Measurements from ENCODE around the gene AHSA1.

- TF ChIP-seq POLR2A (IDR thresholded peaks at IDR 0.05) (peak; percentile 56 to 90), CTCF (IDR thresholded peaks at IDR 0.05) (peak in 2 of 5 experiments; percentile 17 to 22)
These were observed at the start of gene AHSA1, which contains the start of gene VIPAS39 for GRCh38 chr14:77457522-77458248.

Measured in tibial nerve (tissue), 3 donors.